ENCODE results near the gene TCERG1L. TPM values are rescaled to one million over a fixed set of nuclear protein-coding genes. Genes with fewer than 3 reads are reported as not detected.
A peak's percentile ranks its signal among the peaks of the same experiment; 100 is the strongest.

The TCERG1L gene
- total RNA-seq, 6 experiments from 2014 or later = not detected

DNA sequence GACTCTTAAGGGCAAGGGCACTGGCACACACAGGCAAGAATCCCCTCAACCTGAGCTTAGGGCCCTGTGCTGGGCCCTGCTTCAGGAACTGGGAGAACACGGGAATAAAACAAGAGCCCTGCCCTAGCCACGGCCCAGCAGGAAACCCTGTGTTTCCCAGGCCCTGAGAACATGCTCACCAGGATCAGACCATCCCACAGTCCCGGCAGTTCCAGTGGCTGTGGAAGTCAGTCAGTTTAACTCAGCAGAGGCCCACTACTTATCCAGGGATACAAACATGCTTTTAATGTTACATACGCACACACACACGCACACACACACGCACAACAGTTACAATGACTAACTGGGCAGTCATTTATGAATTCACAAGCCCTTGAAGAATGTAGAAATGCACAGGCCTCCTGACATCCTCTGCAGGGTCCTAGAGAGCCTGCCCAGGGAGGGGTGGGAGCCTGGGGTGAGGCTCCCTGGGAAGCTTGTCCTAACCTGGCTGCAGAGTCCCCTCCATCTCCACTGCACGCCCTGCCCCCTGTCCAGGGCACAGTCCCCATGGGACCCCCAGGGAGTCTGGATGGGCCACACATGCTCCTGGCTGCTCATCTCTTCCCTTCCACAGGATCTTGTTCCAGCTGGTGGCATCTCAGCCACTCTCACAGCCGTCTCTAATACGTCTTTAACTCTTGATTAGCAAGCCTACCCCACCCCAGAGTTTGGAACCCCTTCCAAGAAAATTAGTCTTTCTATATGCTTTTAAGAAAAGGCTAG is 97.6 kb downstream of the TCERG1L start:
- no peak for TF ChIP-seq POLR2A (IDR thresholded peaks at IDR 0.05)
- no peak for TF ChIP-seq CTCF (IDR thresholded peaks at IDR 0.05)
- WGBS (ENCODE audit: insufficient coverage, low coverage, low lambda C conversion rate, missing lambda C conversion rate) = 57% methylated on average over 7 of the region's 9 CpGs

DNA sequence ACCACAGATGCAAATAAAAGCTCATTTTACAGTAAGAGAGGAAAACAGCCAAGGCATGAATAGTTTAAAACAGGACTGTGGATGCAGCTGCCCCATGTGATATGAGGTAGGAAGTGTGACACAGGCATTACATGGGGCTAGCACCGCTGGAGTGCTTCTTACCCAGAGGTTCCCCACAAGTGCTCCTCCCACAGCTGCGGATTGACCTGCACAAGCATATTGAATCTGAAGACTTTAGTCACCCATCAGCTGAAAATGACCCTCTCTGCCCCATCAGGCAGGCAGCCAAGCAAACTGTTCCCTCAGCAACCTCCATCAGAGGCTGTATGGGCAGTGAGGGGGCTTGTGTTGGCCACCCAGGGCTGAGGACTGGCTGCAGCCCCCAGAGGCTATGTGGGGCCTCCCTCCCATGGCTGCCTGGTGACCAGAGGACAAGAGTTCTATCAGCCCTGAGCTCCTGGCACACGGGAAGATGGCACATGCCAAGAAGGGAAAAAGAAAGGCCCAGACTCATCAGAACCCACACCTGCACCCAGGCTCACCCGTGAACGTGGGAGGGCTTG is 98.7 kb downstream of the TCERG1L start:
- peak in 1 of 3 donors; percentile 26 for DNase-seq
- no peak for ATAC-seq
- intact Hi-C loops (cut with DNase I) = no loop called here

More for the DNA sequence above, 97.6 kb downstream of the TCERG1L start:
- Histone ChIP-seq H3K4me3 (no peak overlapping the region), H3K27ac (no peak overlapping the region), H3K27me3 (no peaks in the 10 kb centered on the region), H3K36me3 (no peaks in the 10 kb centered on the region), H3K4me1 (no peaks in the 10 kb centered on the region), H3K9me3 (no peaks in the 10 kb centered on the region)
- DNase-seq (no peak), ATAC-seq (no peak)
- intact Hi-C loops (cut with DNase I) = no loop called here

DNA sequence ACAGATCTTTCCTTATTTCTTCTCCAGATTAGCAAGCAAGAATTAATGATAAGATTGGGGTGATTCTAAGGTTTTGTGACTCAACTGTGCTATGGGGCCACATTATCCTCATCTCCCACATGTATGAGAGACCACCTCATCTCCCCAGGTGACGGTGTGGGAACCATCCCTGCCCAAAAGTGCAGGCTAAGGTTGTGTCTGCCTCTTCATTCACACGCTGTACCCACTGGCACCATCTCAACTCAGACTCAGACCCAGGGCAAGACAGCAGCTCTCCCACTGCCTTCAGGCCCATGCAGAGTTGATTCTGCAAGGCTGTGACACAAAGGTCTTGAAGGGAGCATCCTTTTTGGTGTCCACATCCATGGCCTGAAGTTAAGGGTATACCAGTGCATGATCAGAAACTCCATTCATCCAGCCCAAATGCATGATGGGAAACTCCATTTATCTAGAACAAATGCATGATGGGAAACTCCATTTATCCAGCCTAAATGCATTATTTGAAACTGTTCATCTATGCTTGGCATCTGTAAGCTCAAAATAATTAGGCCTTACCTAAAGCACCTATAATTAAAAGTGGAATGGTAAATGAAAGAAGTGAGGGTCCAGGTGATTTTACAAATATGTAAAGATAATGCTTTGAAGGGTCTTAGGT is 99.4 kb downstream of the TCERG1L start:
- Histone ChIP-seq H3K27me3 (no peaks in the 10 kb centered on the region), H3K4me1 (no peaks in the 10 kb centered on the region), H3K36me3 (no peaks in the 10 kb centered on the region), H3K4me3 (no peak overlapping the region), H3K9me3 (no peaks in the 10 kb centered on the region), H3K27ac (no peak overlapping the region)
- 80% methylated on average over 1 of the region's 2 CpGs for WGBS (ENCODE audit: insufficient coverage, low coverage, low lambda C conversion rate, missing lambda C conversion rate)
- TF ChIP-seq POLR2A (IDR thresholded peaks at IDR 0.05) (no peak), CTCF (IDR thresholded peaks at IDR 0.05) (no peak)
- ATAC-seq (no peak), DNase-seq (no peak)
- intact Hi-C loops (cut with DNase I) = no loop called here

More for the DNA sequence above, 98.7 kb downstream of the TCERG1L start:
- WGBS (ENCODE audit: insufficient coverage, low coverage, low lambda C conversion rate, missing lambda C conversion rate) = 44% methylated on average over 3 of the region's 5 CpGs
- Histone ChIP-seq H3K27me3 (no peaks in the 10 kb centered on the region), H3K36me3 (no peaks in the 10 kb centered on the region), H3K9me3 (no peaks in the 10 kb centered on the region), H3K27ac (no peak overlapping the region), H3K4me1 (no peaks in the 10 kb centered on the region), H3K4me3 (no peak overlapping the region)
- TF ChIP-seq POLR2A (IDR thresholded peaks at IDR 0.05) (no peak), CTCF (IDR thresholded peaks at IDR 0.05) (no peak)

- no peaks in the 10 kb centered on the region for H3K4me1 ChIP-seq
- TF ChIP-seq POLR2A (IDR thresholded peaks at IDR 0.05) = no peak
- no peak for TF ChIP-seq CTCF (IDR thresholded peaks at IDR 0.05)
- H3K36me3 ChIP-seq = no peaks in the 10 kb centered on the region
- H3K27ac ChIP-seq = no peak overlapping the region
- H3K4me3 ChIP-seq = no peak overlapping the region
- intact Hi-C loops (cut with DNase I) = no loop called here
- DNase-seq (no peak), ATAC-seq (no peak)
- H3K27me3 ChIP-seq = no peaks in the 10 kb centered on the region
- no peaks in the 10 kb centered on the region for H3K9me3 ChIP-seq
- 80% methylated on average over 9 of the region's 9 CpGs for WGBS (ENCODE audit: insufficient coverage, low coverage, low lambda C conversion rate, missing lambda C conversion rate)
These were observed 100.0 kb downstream of the TCERG1L start for GRCh38 chr10:131211559-131211958.
